Measurements from ENCODE around the gene GGT5.
"Not testable (repeated sequence)": the region's sequence is repeated elsewhere in the genome, so short reads cannot be mapped to it uniquely, and the experiment has no call there.

Gene GGT5

DNA sequence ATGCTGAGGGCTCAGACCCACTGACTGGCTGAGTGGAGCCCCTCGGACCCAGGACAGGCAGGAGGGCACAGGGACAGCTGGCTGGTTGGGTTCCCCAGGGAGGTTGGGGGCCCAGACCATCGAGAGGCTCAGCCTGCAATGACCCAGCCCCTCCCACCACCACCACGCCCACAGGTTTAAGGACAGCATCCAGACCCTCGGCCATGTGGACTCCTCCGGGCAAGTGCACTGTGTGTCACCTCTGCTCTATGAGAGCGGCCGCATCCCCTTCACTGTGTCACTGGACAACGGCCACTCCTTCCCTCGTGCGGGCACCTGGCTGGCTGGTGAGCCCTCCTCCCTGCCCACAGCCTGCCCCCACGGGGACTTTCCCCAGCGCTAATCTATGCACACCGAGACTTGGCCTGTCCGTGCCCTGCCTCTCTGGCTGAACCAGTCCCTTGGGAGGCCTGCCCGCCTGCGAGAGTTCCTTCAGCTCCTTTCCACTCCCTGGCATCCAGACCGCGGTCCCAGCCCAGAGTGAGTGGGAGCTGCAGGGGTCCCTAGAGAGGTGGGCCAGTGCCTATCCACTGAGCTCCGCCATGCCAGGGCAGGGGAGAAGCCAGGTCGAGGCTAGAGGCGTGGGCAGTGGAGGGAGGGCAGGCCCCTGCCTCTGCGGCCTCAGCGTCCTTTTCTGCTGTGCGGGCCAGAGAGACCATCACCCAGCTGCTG lies 61.4 kb downstream of the GGT5 start:
- Histone ChIP-seq H3K27me3 (ENCODE audit: control insufficient read depth, insufficient read depth, low read length) (no peaks in the 10 kb centered on the region), H3K9me3 (ENCODE audit: control insufficient read depth, insufficient read depth, low read length) (no peaks in the 10 kb centered on the region), H3K27ac (ENCODE audit: low read length) (no peak overlapping the region), H3K4me1 (ENCODE audit: control insufficient read depth, insufficient read depth, low read length) (peaks cover 6% of the 10 kb centered on the region), H3K4me3 (ENCODE audit: low read length) (no peak overlapping the region), H3K36me3 (ENCODE audit: control insufficient read depth, insufficient read depth, low read length) (peaks cover 2% of the 10 kb centered on the region; the same call in 1 of the 2 replicates)
- WGBS (ENCODE audit: insufficient coverage, insufficient read length): no CpG with 5 or more reads among the region's 24 CpGs
- no peak for DNase-seq (ENCODE audit: low read depth, low spot score)

GRCh38 chr22:24182900-24183246 lies 62.0 kb downstream of the GGT5 start:
- H3K27ac ChIP-seq (ENCODE audit: low read length); H3K4me1 ChIP-seq (ENCODE audit: control insufficient read depth, insufficient read depth, low read length); H3K36me3 ChIP-seq (ENCODE audit: control insufficient read depth, insufficient read depth, low read length); DNase-seq (ENCODE audit: low read depth, low spot score); H3K4me3 ChIP-seq (ENCODE audit: low read length); H3K27me3 ChIP-seq (ENCODE audit: control insufficient read depth, insufficient read depth, low read length); H3K9me3 ChIP-seq (ENCODE audit: control insufficient read depth, insufficient read depth, low read length): not testable (repeated sequence)
- WGBS (ENCODE audit: insufficient coverage, insufficient read length): no CpG with 5 or more reads among the region's 11 CpGs

- Histone ChIP-seq H3K27me3 (ENCODE audit: control insufficient read depth, insufficient read depth, low read length) (no peaks in the 10 kb centered on the region), H3K36me3 (ENCODE audit: control insufficient read depth, insufficient read depth, low read length) (peaks cover 2% of the 10 kb centered on the region; the same call in 1 of the 2 replicates), H3K27ac (ENCODE audit: low read length) (no peak overlapping the region), H3K4me1 (ENCODE audit: control insufficient read depth, insufficient read depth, low read length) (peaks cover 5% of the 10 kb centered on the region; the same call in 1 of the 2 replicates), H3K4me3 (ENCODE audit: low read length) (no peak overlapping the region), H3K9me3 (ENCODE audit: control insufficient read depth, insufficient read depth, low read length) (no peaks in the 10 kb centered on the region)
- no peak for DNase-seq (ENCODE audit: low read depth, low spot score)
- WGBS (ENCODE audit: insufficient coverage, insufficient read length): no CpG with 5 or more reads among the region's 20 CpGs
Observed at GRCh38 chr22:24181996-24182899, 62.6 kb downstream of the GGT5 start.

DNA sequence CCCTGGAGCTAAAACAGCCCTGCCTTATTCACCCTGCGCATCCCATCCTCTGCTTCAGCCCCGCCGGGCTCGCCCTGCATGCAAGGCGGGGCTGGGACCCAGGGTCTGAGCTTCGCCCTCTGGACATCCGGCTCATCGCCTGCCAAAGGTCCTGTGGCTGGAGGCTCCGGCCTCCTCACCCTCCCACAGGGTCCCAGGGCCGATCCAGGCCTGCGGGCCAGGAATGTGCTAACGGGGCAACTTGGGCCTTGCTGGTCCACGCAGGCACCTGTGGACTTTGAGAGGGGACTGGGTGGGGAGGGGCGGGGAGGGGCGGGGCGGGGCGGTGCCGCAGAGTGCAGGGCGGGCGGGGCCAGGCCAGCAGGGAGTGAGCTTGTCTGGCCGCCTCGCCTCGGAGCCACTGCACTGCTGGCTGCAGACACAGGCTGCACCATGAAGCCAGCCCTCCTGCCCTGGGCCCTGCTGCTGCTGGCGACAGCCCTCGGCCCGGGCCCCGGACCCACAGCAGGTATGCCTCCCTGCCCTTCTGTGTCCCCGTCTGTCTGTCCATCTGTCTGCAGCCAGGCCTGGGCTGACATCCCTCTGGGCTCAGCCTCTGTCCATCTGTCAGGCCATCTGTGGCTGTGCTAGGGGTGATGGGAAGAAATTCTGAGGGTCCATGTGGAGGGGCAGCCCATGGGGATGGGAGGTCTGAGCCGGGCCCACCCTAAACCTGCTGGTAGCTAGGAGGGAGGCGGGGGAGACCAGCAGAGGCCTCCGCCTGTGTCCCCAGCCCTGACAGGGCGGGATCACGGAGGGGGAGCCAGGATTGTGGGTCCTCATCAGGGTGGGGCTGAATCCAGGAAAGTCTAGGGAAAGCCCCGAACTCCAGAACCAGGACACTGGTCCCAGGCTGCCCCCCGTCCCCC lies 63.5 kb downstream of the GGT5 start, which contains the start of gene SUSD2:
TSS of gene SUSD2 (plus strand) at position 400 of the 908 bp plus-strand sequence. CDS start at position 433, 33 bp downstream.
- Histone ChIP-seq H3K9me3 (ENCODE audit: control insufficient read depth, insufficient read depth, low read length) (no peaks in the 10 kb centered on the region), H3K4me1 (ENCODE audit: control insufficient read depth, insufficient read depth, low read length) (peaks cover 5% of the 10 kb centered on the region; the same call in 1 of the 2 replicates), H3K4me3 (ENCODE audit: low read length) (no peak within 1 kb of the TSS), H3K36me3 (ENCODE audit: control insufficient read depth, insufficient read depth, low read length) (peaks cover 2% of the 10 kb centered on the region; the same call in 1 of the 2 replicates), H3K27me3 (ENCODE audit: control insufficient read depth, insufficient read depth, low read length) (no peaks in the 10 kb centered on the region), H3K27ac (ENCODE audit: low read length) (no peak within 1 kb of the TSS)
- DNase-seq (ENCODE audit: low read depth, low spot score): no peak
- no CpG with 5 or more reads among the region's 35 CpGs for WGBS (ENCODE audit: insufficient coverage, insufficient read length)

- DNase-seq (ENCODE audit: low read depth, low spot score): no peak
- WGBS (ENCODE audit: insufficient coverage, insufficient read length): no CpG with 5 or more reads among the region's 16 CpGs
- H3K36me3 ChIP-seq (ENCODE audit: control insufficient read depth, insufficient read depth, low read length): no peaks in the 10 kb centered on the region; the same call in 1 of the 2 replicates
- peaks cover 5% of the 10 kb centered on the region; the same call in 1 of the 2 replicates for H3K4me1 ChIP-seq (ENCODE audit: control insufficient read depth, insufficient read depth, low read length)
- H3K27ac ChIP-seq (ENCODE audit: low read length): no peak overlapping the region
- no peaks in the 10 kb centered on the region for H3K27me3 ChIP-seq (ENCODE audit: control insufficient read depth, insufficient read depth, low read length)
- no peaks in the 10 kb centered on the region for H3K9me3 ChIP-seq (ENCODE audit: control insufficient read depth, insufficient read depth, low read length)
- H3K4me3 ChIP-seq (ENCODE audit: low read length): no peak overlapping the region
Observed at GRCh38 chr22:24180316-24181087, 64.4 kb downstream of the GGT5 start.

- H3K9me3 ChIP-seq (ENCODE audit: control insufficient read depth, insufficient read depth, low read length): no peaks in the 10 kb centered on the region
- no peak overlapping the region for H3K4me3 ChIP-seq (ENCODE audit: low read length)
- DNase-seq (ENCODE audit: low read depth, low spot score): no peak
- WGBS (ENCODE audit: insufficient coverage, insufficient read length): no CpG with 5 or more reads among the region's 17 CpGs
- no peak overlapping the region for H3K27ac ChIP-seq (ENCODE audit: low read length)
- H3K36me3 ChIP-seq (ENCODE audit: control insufficient read depth, insufficient read depth, low read length): no peaks in the 10 kb centered on the region; the same call in 1 of the 2 replicates
- peaks cover 5% of the 10 kb centered on the region; the same call in 1 of the 2 replicates for H3K4me1 ChIP-seq (ENCODE audit: control insufficient read depth, insufficient read depth, low read length)
- H3K27me3 ChIP-seq (ENCODE audit: control insufficient read depth, insufficient read depth, low read length): no peaks in the 10 kb centered on the region
Observed at GRCh38 chr22:24179478-24180210, 65.2 kb downstream of the GGT5 start.

- no peak for DNase-seq (ENCODE audit: low read depth, low spot score)
- H3K9me3 ChIP-seq (ENCODE audit: control insufficient read depth, insufficient read depth, low read length): no peaks in the 10 kb centered on the region
- no peaks in the 10 kb centered on the region for H3K27me3 ChIP-seq (ENCODE audit: control insufficient read depth, insufficient read depth, low read length)
- no peak overlapping the region for H3K4me3 ChIP-seq (ENCODE audit: low read length)
- H3K27ac ChIP-seq (ENCODE audit: low read length): no peak overlapping the region
- no peaks in the 10 kb centered on the region; the same call in 1 of the 2 replicates for H3K36me3 ChIP-seq (ENCODE audit: control insufficient read depth, insufficient read depth, low read length)
- H3K4me1 ChIP-seq (ENCODE audit: control insufficient read depth, insufficient read depth, low read length): peaks cover 5% of the 10 kb centered on the region; the same call in 1 of the 2 replicates
- WGBS (ENCODE audit: insufficient coverage, insufficient read length): no CpG with 5 or more reads among the region's 21 CpGs
Observed at GRCh38 chr22:24178502-24179440, 66.1 kb downstream of the GGT5 start.

DNA sequence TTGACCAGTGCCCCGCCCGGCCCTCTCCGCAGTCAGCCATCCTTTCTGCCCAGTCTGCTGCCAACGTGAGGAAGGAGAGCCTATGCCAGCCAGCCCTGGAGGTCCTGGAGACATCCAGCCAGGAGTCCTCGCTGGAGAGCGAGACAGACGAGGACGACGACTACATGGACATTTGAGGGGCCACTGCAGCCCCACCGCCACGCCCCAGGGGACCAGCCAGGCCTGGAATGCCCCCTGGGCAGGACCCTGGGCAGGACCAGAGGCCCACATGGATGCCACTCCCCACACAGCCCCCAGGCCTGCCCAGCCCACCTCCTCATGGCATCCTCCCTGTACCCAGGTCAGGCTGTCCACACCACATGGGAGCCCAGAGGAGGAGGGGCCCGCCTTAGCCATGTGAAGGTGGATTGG lies 66.9 kb downstream of the GGT5 start:
- H3K9me3 ChIP-seq (ENCODE audit: control insufficient read depth, insufficient read depth, low read length): no peaks in the 10 kb centered on the region
- DNase-seq (ENCODE audit: low read depth, low spot score): no peak
- no peak overlapping the region for H3K4me3 ChIP-seq (ENCODE audit: low read length)
- WGBS (ENCODE audit: insufficient coverage, insufficient read length): no CpG with 5 or more reads among the region's 12 CpGs
- H3K36me3 ChIP-seq (ENCODE audit: control insufficient read depth, insufficient read depth, low read length): no peaks in the 10 kb centered on the region; the same call in 1 of the 2 replicates
- peaks cover 5% of the 10 kb centered on the region; the same call in 1 of the 2 replicates for H3K4me1 ChIP-seq (ENCODE audit: control insufficient read depth, insufficient read depth, low read length)
- no peaks in the 10 kb centered on the region for H3K27me3 ChIP-seq (ENCODE audit: control insufficient read depth, insufficient read depth, low read length)
- no peak overlapping the region for H3K27ac ChIP-seq (ENCODE audit: low read length)

All from iPS DF 6.9 (cell line).